ENCODE measurements around the gene SP2. TPM values are rescaled to one million over a fixed set of nuclear protein-coding genes. Genes with fewer than 3 reads are reported as not detected.
A peak's percentile ranks its signal among the peaks of the same experiment; 100 is the strongest.

SP2 gene
- total RNA-seq, 4 donors from 2014 or later, result 8.6 to 29.7 (median 16.6) TPM

- Histone ChIP-seq H3K4me3 (no peak overlapping the region), H3K4me1 (peaks cover 0 to 52% (median 14%) of the 10 kb centered on the region in 4 donors), H3K27me3 (no peaks in the 10 kb centered on the region), H3K27ac (peak overlapping the region in 3 of 4 donors; percentile 12 to 53 (median 18)), H3K9me3 (no peaks in the 10 kb centered on the region), H3K36me3 (peaks cover 0 to 17% (median 0%) of the 10 kb centered on the region in 3 donors)
- no peak for DNase-seq
- TF ChIP-seq CTCF (IDR thresholded peaks at IDR 0.05), result no peak
- TF ChIP-seq POLR2A (IDR thresholded peaks at IDR 0.05), result no peak
Observed at GRCh38 chr17:47946516-47946915, 50.5 kb downstream of the SP2 start.

- no peak overlapping the region for H3K4me3 ChIP-seq
- no peaks in the 10 kb centered on the region for H3K9me3 ChIP-seq
- DNase-seq, result peak; percentile 79 to 94 (median 83)
- H3K4me1 ChIP-seq, result peaks cover 0 to 56% (median 14%) of the 10 kb centered on the region in 4 donors
- peaks cover 0 to 21% (median 0%) of the 10 kb centered on the region in 3 donors for H3K36me3 ChIP-seq
- TF ChIP-seq CTCF (IDR thresholded peaks at IDR 0.05), result peak; percentile 50 to 96 (median 86)
- peak; percentile 40 to 49 for TF ChIP-seq POLR2A (IDR thresholded peaks at IDR 0.05)
- H3K27me3 ChIP-seq, result no peaks in the 10 kb centered on the region
- H3K27ac ChIP-seq, result peak overlapping the region in 2 of 4 donors; percentile 18 to 53
Observed at GRCh38 chr17:47946929-47947397, 50.9 kb downstream of the SP2 start.

GRCh38 chr17:47948706-47949196 lies 52.7 kb downstream of the SP2 start:
- DNase-seq, result peak in 2 of 3 donors; percentile 62 to 70
- Histone ChIP-seq H3K36me3 (peaks cover 0 to 22% (median 0%) of the 10 kb centered on the region in 3 donors), H3K9me3 (no peaks in the 10 kb centered on the region), H3K27me3 (no peaks in the 10 kb centered on the region), H3K4me3 (no peak overlapping the region), H3K27ac (peak overlapping the region; percentile 29 to 96 (median 65)), H3K4me1 (peaks cover 0 to 44% (median 8%) of the 10 kb centered on the region in 4 donors)
- TF ChIP-seq POLR2A (IDR thresholded peaks at IDR 0.05) (no peak), CTCF (IDR thresholded peaks at IDR 0.05) (no peak)

GRCh38 chr17:47949197-47949759 lies 53.2 kb downstream of the SP2 start:
- peak; percentile 69 to 95 (median 91) for TF ChIP-seq CTCF (IDR thresholded peaks at IDR 0.05)
- peak; percentile 15 to 31 for TF ChIP-seq POLR2A (IDR thresholded peaks at IDR 0.05)
- Histone ChIP-seq H3K27ac (peak overlapping the region; percentile 29 to 96 (median 65)), H3K27me3 (no peaks in the 10 kb centered on the region), H3K4me1 (peaks cover 0 to 43% (median 8%) of the 10 kb centered on the region in 4 donors), H3K4me3 (peak overlapping the region in 3 of 4 donors; percentile 7 to 34 (median 29)), H3K9me3 (no peaks in the 10 kb centered on the region), H3K36me3 (peaks cover 0 to 25% (median 0%) of the 10 kb centered on the region in 3 donors)
- DNase-seq, result peak; percentile 84 to 95 (median 93)

DNA sequence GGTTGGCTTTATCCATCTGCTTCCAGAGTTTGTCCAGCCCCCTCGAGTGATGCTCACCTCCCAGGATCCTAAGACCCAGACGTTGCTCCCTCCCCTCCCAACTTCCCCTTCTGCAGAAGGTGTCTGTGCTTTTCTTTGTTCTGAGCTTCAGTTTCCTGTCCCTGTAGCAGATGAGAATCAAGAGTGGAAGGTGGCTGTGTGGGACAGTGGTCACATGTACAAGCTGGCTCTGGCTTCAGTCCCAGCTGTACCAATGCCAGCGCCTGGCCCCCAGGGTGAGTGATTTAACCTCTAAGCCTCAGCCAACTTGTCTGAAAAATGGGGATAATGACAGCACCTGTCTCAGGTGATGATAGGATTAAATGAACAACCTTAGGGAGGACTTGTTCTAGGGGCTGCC lies 53.9 kb downstream of the SP2 start:
- TF ChIP-seq CTCF (IDR thresholded peaks at IDR 0.05) (no peak), POLR2A (IDR thresholded peaks at IDR 0.05) (no peak)
- Histone ChIP-seq H3K27ac (peak overlapping the region; percentile 51 to 96 (median 67)), H3K36me3 (peaks cover 0 to 28% (median 0%) of the 10 kb centered on the region in 3 donors), H3K4me1 (peaks cover 0 to 43% (median 8%) of the 10 kb centered on the region in 4 donors), H3K4me3 (peak overlapping the region in 2 of 4 donors; percentile 29 to 34), H3K27me3 (no peaks in the 10 kb centered on the region), H3K9me3 (no peaks in the 10 kb centered on the region)
- peak in 1 of 3 donors; percentile 48 for DNase-seq
